IPS-15b (cell line): ENCODE measurements around the gene EIF4G3.
"Not testable (repeated sequence)": the region's sequence is repeated elsewhere in the genome, so short reads cannot be mapped to it uniquely, and the experiment has no call there.

Experiments
- H3K27me3 ChIP-seq: one replicate; pipeline ENCODE4 v1.6.1; 2013; ENCODE audit warnings: low read length; ENCODE audit not compliant: control insufficient read depth, insufficient read depth
- H3K36me3 ChIP-seq: one replicate; pipeline ENCODE4 v1.6.1; 2013; ENCODE audit warnings: low read length; ENCODE audit not compliant: control insufficient read depth, insufficient read depth
- H3K4me1 ChIP-seq: one replicate; pipeline ENCODE4 v1.6.1; 2013; ENCODE audit warnings: mild to moderate bottlenecking, low read length; ENCODE audit not compliant: control insufficient read depth, insufficient read depth
- H3K4me3 ChIP-seq: one replicate; pipeline ENCODE4 v1.5.1; 2013; ENCODE audit warnings: low read depth, low read length
- H3K9ac ChIP-seq: one replicate; pipeline ENCODE4 v1.6.1; 2013; ENCODE audit warnings: low read depth, mild to moderate bottlenecking, low read length
- H3K9me3 ChIP-seq: one replicate; pipeline ENCODE4 v1.6.1; 2013; ENCODE audit warnings: mild to moderate bottlenecking, low read length; ENCODE audit not compliant: control insufficient read depth, insufficient read depth

The EIF4G3 gene

DNA sequence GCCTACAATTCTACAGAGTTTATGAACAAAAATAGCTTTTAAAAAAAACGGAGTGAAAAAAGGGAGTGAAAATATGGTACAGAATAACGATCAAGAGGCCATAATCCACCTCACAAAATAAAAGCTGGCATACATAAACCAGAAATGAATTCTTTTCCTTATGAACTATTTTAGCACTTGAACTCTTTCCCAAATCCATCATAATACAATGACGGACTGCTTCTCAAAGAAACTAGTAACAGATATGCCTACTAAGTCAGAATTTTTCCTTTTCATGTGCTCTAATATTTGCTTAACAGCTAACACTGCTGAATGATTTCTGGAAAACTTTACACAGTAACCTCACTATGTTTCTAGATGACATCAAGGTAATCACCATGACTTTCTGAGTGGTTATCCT lies 144.0 kb downstream of the EIF4G3 start:
- H3K9ac ChIP-seq: no peak overlapping the region
- H3K36me3 ChIP-seq: no peaks in the 10 kb centered on the region
- no peak overlapping the region for H3K4me3 ChIP-seq
- no peaks in the 10 kb centered on the region for H3K4me1 ChIP-seq
- no peaks in the 10 kb centered on the region for H3K9me3 ChIP-seq
- H3K27me3 ChIP-seq: no peaks in the 10 kb centered on the region

- no peaks in the 10 kb centered on the region for H3K36me3 ChIP-seq
- H3K27me3 ChIP-seq: no peaks in the 10 kb centered on the region
- no peaks in the 10 kb centered on the region for H3K4me1 ChIP-seq
- H3K4me3 ChIP-seq: no peak overlapping the region
- no peak overlapping the region for H3K9ac ChIP-seq
- H3K9me3 ChIP-seq: no peaks in the 10 kb centered on the region
Observed at GRCh38 chr1:21030181-21030580, 146.5 kb downstream of the EIF4G3 start.

GRCh38 chr1:21028520-21029145 lies 148.1 kb downstream of the EIF4G3 start:
- Histone ChIP-seq H3K4me3 (no peak overlapping the region), H3K4me1 (no peaks in the 10 kb centered on the region), H3K9me3 (no peaks in the 10 kb centered on the region), H3K9ac (no peak overlapping the region), H3K27me3 (no peaks in the 10 kb centered on the region), H3K36me3 (no peaks in the 10 kb centered on the region)

GRCh38 chr1:21027805-21028204 lies 148.9 kb downstream of the EIF4G3 start:
- Histone ChIP-seq H3K9ac (no peak overlapping the region), H3K9me3 (no peaks in the 10 kb centered on the region), H3K36me3 (no peaks in the 10 kb centered on the region), H3K4me1 (peaks cover 2% of the 10 kb centered on the region), H3K4me3 (no peak overlapping the region), H3K27me3 (no peaks in the 10 kb centered on the region)

DNA sequence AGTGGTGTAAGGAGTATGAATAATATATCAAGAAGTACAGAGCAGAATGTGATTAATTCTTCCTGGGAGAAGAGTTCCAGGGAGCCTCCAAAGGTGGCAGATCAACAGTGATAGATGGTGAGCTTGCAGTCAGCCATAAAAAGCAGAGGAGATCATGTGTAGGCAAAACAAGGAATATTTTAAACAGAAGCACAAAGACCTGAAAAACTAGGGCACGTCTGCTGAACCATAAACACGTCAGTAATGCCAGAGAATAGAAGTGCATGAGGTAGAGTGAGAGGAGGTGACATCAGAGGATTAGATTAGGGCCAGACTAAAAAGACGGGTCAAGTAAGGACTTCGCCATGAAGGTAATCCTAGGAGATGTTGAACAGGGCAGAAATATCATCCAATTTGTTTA lies 151.8 kb downstream of the EIF4G3 start:
- no peaks in the 10 kb centered on the region for H3K36me3 ChIP-seq
- peaks cover 9% of the 10 kb centered on the region for H3K4me1 ChIP-seq
- no peaks in the 10 kb centered on the region for H3K27me3 ChIP-seq
- no peak overlapping the region for H3K4me3 ChIP-seq
- no peaks in the 10 kb centered on the region for H3K9me3 ChIP-seq
- no peak overlapping the region for H3K9ac ChIP-seq

DNA sequence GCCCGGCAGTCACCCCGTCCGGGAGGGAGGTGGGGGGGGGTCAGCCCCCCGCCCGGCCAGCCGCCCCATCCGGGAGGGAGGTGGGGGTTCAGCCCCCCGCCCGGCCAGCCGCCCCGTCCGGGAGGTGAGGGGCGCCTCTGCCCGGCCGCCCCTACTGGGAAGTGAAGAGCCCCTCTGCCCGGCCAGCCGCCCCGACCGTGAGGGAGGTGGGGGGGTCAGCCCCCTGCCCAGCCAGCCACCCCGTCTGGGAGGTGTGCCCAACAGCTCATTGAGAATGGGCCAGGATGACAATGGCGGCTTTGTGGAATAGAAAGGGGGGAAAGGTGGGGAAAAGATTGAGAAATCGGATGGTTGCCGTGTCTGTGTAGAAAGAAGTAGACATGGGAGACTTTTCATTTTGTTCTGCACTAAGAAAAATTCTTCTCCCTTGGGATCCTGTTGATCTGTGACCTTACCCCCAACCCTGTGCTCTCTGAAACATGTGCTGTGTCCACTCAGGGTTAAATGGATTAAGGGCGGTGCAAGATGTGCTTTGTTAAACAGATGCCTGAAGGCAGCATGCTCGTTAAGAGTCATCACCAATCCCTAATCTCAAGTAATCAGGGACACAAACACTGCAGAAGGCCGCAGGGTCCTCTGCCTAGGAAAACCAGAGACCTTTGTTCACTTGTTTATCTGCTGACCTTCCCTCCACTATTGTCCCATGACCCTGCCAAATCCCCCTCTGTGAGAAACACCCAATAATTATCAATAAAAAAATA lies 152.4 kb downstream of the EIF4G3 start:
- not testable (repeated sequence) for H3K4me1 ChIP-seq

DNA sequence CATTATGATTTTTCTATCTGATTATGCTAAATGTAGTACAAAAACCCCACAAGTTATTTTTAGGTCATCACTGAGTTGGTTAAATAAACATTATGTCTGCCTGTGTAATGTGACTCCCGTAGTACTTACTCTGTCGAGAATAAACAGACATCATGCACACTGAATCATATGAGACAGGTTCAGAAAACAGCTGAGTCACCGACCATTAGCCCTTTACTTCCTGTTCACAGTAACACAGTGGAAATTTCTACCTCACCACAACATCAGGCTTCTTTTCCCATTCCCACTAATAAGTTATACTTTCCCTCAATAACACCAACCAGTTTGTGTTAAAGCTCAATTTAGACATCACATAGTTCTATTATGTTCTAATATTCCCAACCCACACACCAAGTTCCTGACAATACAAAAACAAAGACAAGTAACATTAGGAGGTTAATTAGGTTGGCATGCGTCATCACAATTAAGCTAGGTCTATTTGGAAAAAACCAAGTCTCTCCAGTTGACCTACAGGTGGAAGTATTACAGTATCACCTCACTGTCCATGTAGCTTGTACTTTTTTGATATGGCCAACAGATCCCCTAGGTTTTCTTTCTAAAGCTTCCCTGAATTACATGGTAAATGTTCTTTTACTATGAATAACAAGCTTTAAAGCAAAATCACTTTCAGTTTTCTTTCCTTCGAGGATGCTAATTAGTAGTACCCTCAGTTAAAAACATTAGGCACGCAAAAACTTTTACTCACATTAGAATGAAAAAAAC lies 154.2 kb downstream of the EIF4G3 start:
- H3K4me1 ChIP-seq: peaks cover 9% of the 10 kb centered on the region
- H3K9ac ChIP-seq: no peak overlapping the region
- H3K36me3 ChIP-seq: no peaks in the 10 kb centered on the region
- H3K4me3 ChIP-seq: no peak overlapping the region
- no peaks in the 10 kb centered on the region for H3K27me3 ChIP-seq
- no peaks in the 10 kb centered on the region for H3K9me3 ChIP-seq

More for the DNA sequence above, 152.4 kb downstream of the EIF4G3 start:
- not testable (repeated sequence) for H3K4me3 ChIP-seq, H3K27me3 ChIP-seq, H3K36me3 ChIP-seq, H3K9ac ChIP-seq, H3K9me3 ChIP-seq

DNA sequence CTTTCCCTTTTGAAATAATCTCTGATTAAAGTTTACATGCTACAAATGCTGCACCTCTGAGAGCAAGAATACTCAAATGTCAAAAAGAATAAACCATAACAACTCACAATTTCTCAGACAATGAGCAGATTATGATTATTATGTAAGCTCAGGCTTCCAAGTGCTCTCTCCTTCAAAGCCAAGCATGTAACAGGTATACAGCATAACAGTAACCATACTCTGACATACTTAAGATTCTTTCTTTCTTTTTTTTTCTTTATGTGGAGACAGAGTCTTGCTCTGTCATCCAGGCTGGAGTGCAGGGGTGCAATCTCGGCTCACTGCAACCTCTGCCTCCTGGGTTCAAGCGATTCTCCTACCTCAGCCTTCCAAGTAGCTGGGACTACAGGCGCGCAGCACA lies 155.4 kb downstream of the EIF4G3 start:
- H3K9me3 ChIP-seq: no peaks in the 10 kb centered on the region
- no peak overlapping the region for H3K4me3 ChIP-seq
- no peaks in the 10 kb centered on the region for H3K27me3 ChIP-seq
- peaks cover 9% of the 10 kb centered on the region for H3K4me1 ChIP-seq
- H3K9ac ChIP-seq: no peak overlapping the region
- H3K36me3 ChIP-seq: no peaks in the 10 kb centered on the region

- Histone ChIP-seq H3K27me3 (no peaks in the 10 kb centered on the region), H3K4me3 (no peak overlapping the region), H3K4me1 (peaks cover 9% of the 10 kb centered on the region), H3K36me3 (no peaks in the 10 kb centered on the region), H3K9me3 (no peaks in the 10 kb centered on the region), H3K9ac (no peak overlapping the region)
Observed at GRCh38 chr1:21020151-21020550, 156.5 kb downstream of the EIF4G3 start.

DNA sequence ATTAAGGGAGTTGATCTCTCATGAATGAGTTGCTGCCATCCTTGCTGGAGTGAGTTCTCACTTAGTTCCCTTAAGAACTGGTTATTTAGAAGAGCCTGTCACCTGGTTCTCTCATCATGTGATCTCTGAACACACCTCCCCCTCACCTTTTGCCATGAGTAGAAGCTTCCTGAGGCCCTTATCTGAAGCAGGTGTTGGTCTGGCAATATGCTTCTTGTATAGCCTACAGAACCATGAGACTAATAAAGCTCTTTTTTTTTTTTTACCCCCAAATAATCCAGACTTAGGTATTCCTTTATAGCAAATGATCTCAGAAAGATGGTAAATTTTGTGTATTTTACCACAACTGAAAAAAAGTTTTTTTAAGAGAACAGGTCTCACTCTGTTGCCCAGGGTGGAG lies 158.0 kb downstream of the EIF4G3 start:
- Histone ChIP-seq H3K36me3 (no peaks in the 10 kb centered on the region), H3K27me3 (no peaks in the 10 kb centered on the region), H3K9ac (no peak overlapping the region), H3K9me3 (no peaks in the 10 kb centered on the region), H3K4me3 (no peak overlapping the region), H3K4me1 (peaks cover 9% of the 10 kb centered on the region)

- Histone ChIP-seq H3K36me3 (no peaks in the 10 kb centered on the region), H3K4me1 (no peaks in the 10 kb centered on the region), H3K9ac (no peak overlapping the region), H3K4me3 (no peak overlapping the region), H3K9me3 (no peaks in the 10 kb centered on the region), H3K27me3 (no peaks in the 10 kb centered on the region)
Observed at GRCh38 chr1:21013510-21013909, 163.2 kb downstream of the EIF4G3 start.

DNA sequence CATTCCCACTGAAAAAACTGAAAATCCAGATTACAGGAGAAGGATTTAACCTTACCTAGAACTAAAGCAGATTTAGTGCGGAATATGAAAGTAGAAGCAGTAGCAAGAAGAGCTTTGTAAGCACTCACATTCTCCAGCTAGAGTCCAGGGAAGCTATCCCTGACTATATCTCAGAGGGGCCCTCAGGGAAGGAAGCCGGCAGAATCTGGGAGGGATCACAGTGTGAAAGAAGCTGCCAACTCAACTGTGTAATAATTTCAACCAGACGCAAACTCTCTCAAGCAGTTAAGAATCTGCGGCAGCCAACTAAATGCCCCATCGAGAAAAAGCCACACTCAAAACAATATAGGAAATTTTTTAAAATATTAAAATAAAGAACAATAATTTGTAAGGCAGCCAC lies 163.8 kb downstream of the EIF4G3 start:
- no peak overlapping the region for H3K9ac ChIP-seq

More for the DNA sequence above, 163.8 kb downstream of the EIF4G3 start:
- H3K36me3 ChIP-seq: no peaks in the 10 kb centered on the region
- H3K27me3 ChIP-seq: no peaks in the 10 kb centered on the region
- H3K4me1 ChIP-seq: no peaks in the 10 kb centered on the region
- H3K4me3 ChIP-seq: no peak overlapping the region
- no peaks in the 10 kb centered on the region for H3K9me3 ChIP-seq
